ENCODE measurements around the gene MINK1.

MINK1 gene

GRCh38 chr17:4833178-4833940, at the start of gene MINK1:
MINK1 (plus strand) TSS chr17:4833340; CDS start chr17:4833584, 244 bp downstream.
- peak; percentile 73 for DNase-seq (ENCODE audit: low read depth, low spot score)

GRCh38 chr17:4785311-4786105, 47.6 kb upstream of the MINK1 start:
- no peak for DNase-seq (ENCODE audit: low read depth, low spot score)

- no peak for DNase-seq (ENCODE audit: low read depth, low spot score)
Measured at GRCh38 chr17:4786106-4786511, 47.0 kb upstream of the MINK1 start, which contains the start of gene VMO1. VMO1 (minus strand) TSS chr17:4786364; CDS start chr17:4786352, 12 bp downstream.

DNA sequence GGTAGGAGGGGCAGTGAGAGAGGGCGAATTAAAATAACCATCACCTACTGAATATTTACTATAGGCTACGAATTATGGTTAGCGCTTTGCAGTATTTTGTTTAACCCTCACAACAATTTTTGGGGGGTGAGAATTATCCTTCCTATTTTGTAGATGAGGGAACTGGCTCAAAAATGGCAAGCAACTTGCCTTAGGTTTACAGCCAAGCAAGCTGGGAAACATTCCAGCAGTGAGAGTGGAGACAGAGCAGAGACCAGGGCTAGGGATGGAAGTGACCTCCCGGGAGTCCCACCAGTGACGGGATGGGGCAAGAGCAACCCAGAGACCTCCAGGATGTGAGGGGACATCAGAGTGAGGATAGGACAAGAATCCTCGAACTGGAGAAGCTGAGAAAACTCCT, 46.6 kb upstream of the MINK1 start:
- DNase-seq (ENCODE audit: low read depth, low spot score), result no peak

DNA sequence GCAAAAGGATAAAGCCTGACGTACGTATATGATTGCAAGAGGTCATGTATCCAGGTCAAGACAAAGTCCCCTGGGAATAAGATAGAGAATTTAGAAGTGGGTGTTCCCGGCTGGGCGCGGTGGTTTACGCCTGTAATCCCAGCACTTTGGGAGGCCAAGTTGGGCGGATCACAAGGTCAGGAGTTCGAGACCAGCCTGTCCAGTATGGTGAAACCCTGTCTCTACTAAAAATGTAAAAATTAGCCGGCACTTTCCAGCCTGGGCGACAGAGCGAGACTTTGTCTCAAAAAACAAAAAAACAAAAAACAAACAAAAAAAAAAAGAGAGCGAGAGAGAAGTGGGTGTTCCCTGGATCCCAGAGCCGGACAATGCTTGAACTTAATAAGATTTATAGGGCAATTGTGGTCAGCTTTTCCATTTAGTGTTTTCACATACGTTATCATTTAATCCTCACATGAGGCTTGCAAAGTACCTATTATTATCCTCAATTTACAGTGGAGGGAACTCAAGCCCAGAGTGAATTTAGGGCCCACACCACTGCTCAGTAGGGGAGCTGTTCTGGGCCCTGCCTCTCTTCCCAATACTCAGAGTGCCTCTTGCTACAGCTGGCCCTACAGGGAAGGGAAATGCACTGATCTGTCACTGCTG, 44.9 kb upstream of the MINK1 start:
- DNase-seq (ENCODE audit: low read depth, low spot score), result no peak

- DNase-seq (ENCODE audit: low read depth, low spot score), result no peak
Measured at GRCh38 chr17:4788807-4789700, 44.1 kb upstream of the MINK1 start, which contains the start of gene GLTPD2. GLTPD2 (plus strand) TSS chr17:4788964; CDS start chr17:4789012, 48 bp downstream.

GRCh38 chr17:4789701-4789950, 43.5 kb upstream of the MINK1 start:
- DNase-seq (ENCODE audit: low read depth, low spot score), result peak; percentile 11

DNA sequence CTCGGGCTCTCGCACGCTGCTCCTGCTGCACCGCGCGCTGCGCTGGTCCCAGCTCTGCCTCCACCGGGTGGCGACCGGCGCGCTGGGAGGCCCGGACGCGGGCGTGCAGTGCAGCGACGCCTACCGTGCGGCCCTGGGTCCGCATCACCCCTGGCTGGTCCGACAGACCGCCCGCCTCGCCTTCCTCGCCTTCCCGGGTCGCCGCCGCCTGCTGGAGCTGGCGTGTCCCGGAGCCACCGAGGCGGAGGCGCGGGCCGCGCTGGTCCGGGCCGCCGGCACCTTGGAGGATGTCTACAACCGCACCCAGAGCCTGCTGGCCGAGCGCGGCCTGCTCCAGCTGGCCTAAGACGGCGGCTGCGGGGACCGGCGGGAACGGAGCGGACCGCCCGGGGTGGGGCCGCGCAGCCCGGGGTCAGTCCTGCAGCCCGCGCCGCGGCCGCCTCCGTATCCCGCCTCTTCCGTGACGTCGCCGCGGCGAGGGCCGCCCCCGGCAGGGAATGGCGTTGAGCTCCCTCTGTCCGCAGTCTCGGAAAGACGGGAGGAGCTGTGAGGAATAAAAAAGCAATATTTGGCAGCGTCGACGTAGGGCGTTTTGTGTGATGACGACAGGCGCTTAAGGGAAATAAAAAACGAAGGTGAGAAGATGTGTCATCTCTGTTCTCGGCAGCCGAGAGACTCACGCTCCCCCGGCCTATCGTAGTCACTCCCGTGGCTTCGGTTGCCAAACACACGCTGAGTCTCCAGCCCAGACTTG, 43.0 kb upstream of the MINK1 start:
- peak; percentile 53 for DNase-seq (ENCODE audit: low read depth, low spot score)

GRCh38 chr17:4790705-4791088, 42.4 kb upstream of the MINK1 start:
- DNase-seq (ENCODE audit: low read depth, low spot score), result no peak

DNA sequence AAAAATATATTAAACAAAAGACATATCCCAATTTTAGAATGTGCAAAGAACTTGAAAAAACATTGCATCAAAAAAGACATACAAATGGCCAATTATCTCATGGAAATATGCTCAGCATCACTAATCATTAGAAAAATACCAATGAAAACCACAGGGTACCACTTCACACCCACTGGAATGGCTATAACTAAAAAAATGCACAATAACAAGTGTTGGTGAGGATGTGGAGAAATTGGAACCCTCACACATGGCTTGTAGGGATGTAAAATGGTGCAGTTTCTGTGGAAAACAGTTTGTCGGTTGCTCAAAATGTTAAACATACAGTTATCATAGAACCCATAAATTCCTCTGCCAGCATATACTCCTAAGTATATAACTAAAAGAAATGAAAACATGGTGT, 38.0 kb upstream of the MINK1 start:
- DNase-seq (ENCODE audit: low read depth, low spot score), result no peak

DNA sequence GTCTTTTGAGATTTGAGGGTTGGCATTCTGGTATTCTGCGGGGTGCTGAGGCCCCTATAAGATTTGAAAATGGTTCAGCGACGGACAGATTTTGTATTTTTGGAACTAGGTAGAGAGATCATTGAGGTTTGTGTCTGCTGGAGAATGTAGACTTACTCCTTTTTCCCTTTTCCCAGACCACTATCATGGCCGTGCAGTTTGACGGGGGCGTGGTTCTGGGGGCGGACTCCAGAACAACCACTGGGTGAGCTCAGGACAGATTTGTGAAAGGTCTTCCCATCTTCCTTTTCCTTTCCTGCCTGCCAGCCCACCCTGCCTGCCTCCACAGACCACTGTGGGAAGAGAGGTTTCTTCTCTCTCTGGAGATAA, 36.6 kb upstream of the MINK1 start:
- no peak for DNase-seq (ENCODE audit: low read depth, low spot score)

GRCh38 chr17:4800462-4801196, 32.5 kb upstream of the MINK1 start:
- no peak for DNase-seq (ENCODE audit: low read depth, low spot score)

DNA sequence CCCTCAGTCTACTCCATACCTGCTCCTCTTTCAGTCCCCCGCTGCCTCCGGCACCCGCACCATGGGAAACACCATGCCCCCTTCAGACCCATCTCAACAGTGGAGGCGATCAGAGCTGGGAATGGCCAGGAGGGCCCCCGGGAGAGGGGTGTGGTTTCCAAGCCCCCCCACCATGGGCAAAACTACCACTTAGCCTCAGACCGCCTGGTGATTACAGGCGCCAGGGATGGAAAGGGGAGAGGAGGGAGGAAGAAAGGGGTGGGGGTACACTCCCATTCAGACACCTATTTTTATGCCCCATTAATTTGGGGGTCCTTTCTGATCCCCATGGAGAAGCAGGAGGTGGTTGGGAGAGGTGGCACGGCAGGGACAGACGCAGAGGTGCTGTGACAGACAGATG, 30.9 kb upstream of the MINK1 start, which contains the start of gene C17orf114:
C17orf114 (minus strand) TSS at position 101 of the 400 bp plus-strand sequence.
- no peak for DNase-seq (ENCODE audit: low read depth, low spot score)

GRCh38 chr17:4806456-4806776, 26.7 kb upstream of the MINK1 start:
- no peak for DNase-seq (ENCODE audit: low read depth, low spot score)

GRCh38 chr17:4806777-4807604, 26.1 kb upstream of the MINK1 start, which contains the start of gene PLD2:
PLD2 (plus strand) TSS chr17:4807152; CDS start chr17:4807773, 621 bp downstream.
- DNase-seq (ENCODE audit: low read depth, low spot score), result peak; percentile 69

- DNase-seq (ENCODE audit: low read depth, low spot score), result no peak
Measured at GRCh38 chr17:4807605-4808377, 25.3 kb upstream of the MINK1 start.

DNA sequence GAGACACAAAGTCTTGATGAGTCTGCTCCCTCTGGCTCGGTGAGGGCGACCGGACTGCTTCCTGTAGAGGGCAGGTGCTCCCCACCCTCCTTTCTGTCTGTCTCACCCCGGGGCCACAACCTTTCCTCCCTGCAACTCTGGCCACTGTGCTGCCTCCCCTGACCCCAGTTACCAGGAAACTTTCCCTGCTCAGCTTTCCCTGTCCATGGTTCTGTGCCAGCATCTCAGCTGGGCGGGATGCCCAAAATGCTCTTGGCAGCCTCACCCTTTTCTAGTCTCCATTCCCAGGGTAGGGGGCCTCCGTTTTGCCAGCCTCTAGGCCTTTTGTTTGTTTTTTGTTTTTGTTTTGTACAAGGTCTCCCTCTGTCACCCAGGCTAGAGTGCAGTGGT, 24.8 kb upstream of the MINK1 start:
- DNase-seq (ENCODE audit: low read depth, low spot score), result no peak

GRCh38 chr17:4810696-4811290, 22.3 kb upstream of the MINK1 start:
- DNase-seq (ENCODE audit: low read depth, low spot score), result no peak

All from activated CD4-positive, CD25-positive, alpha-beta regulatory T cell treated with anti-CD3 and anti-CD28 coated beads, Interleukin-2, amount 50 U/mL, for 16 hours (primary cell).